Measurements from ENCODE around the gene OOSP3.

DNA sequence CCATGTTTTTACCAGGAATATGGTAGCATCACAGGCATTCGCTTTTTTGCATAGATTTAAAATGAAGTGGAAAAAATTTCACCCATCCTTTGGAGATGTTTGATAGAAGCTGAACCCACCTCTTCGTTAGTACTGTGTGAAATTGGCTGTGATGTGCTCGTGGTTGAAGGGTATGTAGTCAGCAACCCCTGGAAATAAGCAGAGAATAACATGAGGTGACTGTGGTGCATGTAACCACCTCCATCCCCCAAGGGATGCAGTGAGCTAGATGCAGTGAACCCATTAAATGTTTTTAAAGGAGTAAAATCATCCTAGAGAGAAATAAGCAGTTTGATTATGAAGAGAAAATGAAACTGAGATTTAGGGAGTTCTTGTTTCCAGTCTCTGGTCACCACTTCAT, 49.2 kb upstream of the OOSP3 start:
- no peak for TF ChIP-seq ZBTB20 (tag by site-specific recombination; IDR thresholded peaks at IDR 0.05)
- TF ChIP-seq ZNF704 (tag by site-specific recombination; IDR thresholded peaks at IDR 0.05): no peak
- TF ChIP-seq, protein P1, sequence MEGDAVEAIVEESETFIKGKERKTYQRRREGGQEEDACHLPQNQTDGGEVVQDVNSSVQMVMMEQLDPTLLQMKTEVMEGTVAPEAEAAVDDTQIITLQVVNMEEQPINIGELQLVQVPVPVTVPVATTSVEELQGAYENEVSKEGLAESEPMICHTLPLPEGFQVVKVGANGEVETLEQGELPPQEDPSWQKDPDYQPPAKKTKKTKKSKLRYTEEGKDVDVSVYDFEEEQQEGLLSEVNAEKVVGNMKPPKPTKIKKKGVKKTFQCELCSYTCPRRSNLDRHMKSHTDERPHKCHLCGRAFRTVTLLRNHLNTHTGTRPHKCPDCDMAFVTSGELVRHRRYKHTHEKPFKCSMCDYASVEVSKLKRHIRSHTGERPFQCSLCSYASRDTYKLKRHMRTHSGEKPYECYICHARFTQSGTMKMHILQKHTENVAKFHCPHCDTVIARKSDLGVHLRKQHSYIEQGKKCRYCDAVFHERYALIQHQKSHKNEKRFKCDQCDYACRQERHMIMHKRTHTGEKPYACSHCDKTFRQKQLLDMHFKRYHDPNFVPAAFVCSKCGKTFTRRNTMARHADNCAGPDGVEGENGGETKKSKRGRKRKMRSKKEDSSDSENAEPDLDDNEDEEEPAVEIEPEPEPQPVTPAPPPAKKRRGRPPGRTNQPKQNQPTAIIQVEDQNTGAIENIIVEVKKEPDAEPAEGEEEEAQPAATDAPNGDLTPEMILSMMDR (tag by site-specific recombination; IDR thresholded peaks at IDR 0.05): no peak
- TF ChIP-seq, protein P2, sequence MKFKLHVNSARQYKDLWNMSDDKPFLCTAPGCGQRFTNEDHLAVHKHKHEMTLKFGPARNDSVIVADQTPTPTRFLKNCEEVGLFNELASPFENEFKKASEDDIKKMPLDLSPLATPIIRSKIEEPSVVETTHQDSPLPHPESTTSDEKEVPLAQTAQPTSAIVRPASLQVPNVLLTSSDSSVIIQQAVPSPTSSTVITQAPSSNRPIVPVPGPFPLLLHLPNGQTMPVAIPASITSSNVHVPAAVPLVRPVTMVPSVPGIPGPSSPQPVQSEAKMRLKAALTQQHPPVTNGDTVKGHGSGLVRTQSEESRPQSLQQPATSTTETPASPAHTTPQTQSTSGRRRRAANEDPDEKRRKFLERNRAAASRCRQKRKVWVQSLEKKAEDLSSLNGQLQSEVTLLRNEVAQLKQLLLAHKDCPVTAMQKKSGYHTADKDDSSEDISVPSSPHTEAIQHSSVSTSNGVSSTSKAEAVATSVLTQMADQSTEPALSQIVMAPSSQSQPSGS (tag by site-specific recombination; IDR thresholded peaks at IDR 0.05; ENCODE audit: low read depth): no peak
- no peak for TF ChIP-seq TCF7L2 (IDR thresholded peaks at IDR 0.05; ENCODE audit: borderline replicate concordance, low read depth, low read length)
- no peak for TF ChIP-seq ZNF416 (tag by site-specific recombination; IDR thresholded peaks at IDR 0.05)

Data from HEK293 (cell line).